Measurements from ENCODE around the gene SNAP47.

DNA sequence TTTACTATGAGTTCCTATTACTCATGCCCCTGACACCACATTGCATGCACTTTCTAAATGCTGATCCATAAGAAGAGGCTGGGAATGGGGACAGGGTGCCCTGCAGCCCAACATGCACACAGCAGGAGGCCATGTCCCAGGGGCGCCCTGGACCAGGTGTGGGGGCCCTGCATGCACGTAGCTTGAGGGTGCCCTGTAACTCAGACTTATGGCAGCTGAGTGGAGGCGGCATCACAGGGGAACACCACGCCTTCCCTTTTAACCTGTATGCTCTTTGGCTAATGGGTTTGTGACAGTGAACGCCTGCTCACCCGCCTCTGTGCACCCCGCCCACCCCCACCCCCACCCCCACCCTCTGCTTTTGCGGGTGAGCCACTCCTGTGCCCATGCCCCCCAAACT, 36.1 kb downstream of the SNAP47 start:
- TF ChIP-seq, protein P1, sequence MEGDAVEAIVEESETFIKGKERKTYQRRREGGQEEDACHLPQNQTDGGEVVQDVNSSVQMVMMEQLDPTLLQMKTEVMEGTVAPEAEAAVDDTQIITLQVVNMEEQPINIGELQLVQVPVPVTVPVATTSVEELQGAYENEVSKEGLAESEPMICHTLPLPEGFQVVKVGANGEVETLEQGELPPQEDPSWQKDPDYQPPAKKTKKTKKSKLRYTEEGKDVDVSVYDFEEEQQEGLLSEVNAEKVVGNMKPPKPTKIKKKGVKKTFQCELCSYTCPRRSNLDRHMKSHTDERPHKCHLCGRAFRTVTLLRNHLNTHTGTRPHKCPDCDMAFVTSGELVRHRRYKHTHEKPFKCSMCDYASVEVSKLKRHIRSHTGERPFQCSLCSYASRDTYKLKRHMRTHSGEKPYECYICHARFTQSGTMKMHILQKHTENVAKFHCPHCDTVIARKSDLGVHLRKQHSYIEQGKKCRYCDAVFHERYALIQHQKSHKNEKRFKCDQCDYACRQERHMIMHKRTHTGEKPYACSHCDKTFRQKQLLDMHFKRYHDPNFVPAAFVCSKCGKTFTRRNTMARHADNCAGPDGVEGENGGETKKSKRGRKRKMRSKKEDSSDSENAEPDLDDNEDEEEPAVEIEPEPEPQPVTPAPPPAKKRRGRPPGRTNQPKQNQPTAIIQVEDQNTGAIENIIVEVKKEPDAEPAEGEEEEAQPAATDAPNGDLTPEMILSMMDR (IDR thresholded peaks at IDR 0.05), result no peak
- TF ChIP-seq POLR2A (IDR thresholded peaks at IDR 0.05), result no peak

Data from lower leg skin (tissue), 3 donors.